Fibroblast of peridontal ligament (primary cell): Measurements from ENCODE around the gene DLGAP1.
"Not testable (repeated sequence)": the region's sequence is repeated elsewhere in the genome, so short reads cannot be mapped to it uniquely, and the experiment has no call there.

Experiments
- DNase-seq: peaks from one replicate; pipeline ENCODE4 v3.0.0-alpha.2; 2010; ENCODE audit errors: extremely low read depth

Gene DLGAP1

DNA sequence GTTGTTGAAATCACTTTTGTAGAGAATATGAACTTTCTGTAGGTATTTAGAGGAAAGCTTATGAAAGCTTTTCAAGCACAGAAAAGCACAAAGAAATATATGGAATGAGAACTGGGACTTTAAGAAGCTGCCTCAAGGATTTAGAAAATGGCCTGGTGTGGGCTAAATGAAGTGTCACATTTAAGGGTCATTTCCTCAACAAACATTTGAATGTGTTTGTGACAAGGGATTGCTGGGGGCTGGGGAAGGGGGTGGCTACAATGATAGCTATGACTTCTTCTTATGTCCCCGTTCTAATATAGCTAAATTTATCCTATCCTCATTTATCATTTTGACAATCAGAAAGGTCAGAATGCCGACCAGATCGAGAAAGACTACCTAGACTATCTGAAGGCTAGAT, 69.2 kb downstream of the DLGAP1 start:
- no peak for DNase-seq

DNA sequence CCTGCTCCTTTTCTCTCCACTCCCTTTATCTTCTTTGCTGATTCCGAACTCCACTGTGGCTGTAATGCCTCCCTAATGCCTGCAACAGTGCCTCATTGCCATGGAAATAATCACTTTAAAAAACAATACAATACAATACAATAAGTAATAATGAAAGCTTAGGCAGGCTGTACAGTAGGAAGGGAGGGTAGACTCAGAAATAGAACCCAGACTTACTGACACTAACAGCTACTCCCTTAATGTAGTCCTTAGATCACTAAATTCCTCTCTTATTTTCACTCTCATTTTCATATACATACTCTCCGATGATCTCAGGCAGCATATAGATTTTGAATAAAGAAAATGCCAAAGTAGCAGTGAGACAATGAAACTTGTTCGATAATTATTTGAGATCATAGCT, 70.2 kb downstream of the DLGAP1 start:
- no peak for DNase-seq

DNA sequence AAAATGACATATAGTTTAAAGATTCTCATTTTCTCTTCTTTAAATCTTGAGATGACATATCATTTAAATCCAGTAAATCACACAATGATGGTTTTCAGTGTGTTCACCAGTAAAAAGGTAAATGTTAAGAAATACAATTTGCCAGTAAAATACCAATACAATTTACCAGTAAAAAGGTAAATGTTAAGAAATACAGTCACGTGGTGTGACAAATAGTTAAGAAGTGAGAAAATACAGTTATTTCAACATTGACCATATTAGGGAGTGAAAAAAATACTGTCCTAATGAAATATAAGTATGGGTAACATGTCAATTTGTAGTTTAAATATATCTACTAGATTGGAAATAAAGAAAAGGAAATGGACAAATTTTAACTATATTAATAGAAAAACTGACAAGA, 80.5 kb downstream of the DLGAP1 start:
- DNase-seq = no peak

DNA sequence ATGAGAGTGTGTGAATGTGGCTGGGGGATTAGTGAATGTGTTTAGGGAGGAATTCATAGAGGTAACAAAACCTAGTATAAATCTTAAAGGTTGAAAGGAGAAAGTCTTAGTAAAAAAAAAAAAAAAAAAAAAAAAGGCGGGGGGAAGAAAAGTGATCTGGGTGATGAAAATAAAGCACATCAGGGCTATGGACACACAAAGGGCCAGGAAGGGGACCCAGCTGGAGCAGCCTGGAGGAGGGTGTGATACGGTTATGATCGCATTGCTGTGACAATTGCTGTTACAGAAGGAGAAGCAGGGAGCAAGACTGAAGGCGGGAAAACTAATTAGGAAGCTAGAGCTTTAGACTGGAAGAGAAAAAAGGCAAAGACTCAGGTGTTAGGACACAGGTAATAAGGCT, 85.4 kb downstream of the DLGAP1 start:
- DNase-seq = no peak

DNA sequence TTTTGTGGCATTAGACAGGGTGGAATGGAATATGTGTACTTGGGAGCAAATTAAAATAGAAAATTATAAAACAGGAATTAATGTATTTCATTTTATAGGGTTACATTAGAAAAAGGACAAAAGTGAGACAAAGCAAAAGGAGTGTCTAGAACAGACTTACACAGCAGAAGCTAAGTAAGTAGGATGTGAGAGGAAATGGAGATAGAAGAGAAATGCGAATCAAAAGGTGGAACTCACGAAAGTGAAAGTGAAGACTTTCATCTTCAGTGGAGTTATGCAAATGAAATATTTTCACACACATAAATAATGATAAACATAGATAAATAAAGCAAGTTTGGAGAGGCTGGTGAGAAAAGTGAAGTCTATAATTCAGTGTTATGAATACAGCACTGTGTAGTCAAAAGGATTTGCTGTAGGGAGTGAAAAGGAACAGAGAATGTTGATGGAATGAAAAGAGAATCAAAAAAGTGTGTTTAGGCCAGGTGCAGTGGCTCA, 94.8 kb downstream of the DLGAP1 start:
- no peak for DNase-seq

DNA sequence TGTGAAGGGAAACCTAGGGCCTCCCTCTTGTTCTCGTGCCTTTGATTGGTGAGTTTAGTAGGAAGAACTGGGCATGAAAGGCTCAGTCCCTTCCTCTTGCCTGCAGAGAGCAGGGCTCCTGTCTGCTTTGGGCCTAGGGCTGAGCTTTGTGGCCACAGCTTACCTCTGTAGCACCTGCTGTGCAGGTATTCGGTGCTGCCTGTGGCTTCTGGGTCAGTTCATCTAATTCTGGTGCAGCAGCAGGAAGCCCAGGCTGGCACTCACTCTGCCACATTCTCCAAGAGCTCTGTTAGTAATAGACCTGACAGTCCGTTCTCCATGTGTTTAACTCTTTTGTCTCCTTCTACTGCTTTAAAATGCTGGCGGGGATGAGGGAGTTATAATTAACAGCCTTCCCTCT, 96.5 kb downstream of the DLGAP1 start:
- DNase-seq = no peak

DNA sequence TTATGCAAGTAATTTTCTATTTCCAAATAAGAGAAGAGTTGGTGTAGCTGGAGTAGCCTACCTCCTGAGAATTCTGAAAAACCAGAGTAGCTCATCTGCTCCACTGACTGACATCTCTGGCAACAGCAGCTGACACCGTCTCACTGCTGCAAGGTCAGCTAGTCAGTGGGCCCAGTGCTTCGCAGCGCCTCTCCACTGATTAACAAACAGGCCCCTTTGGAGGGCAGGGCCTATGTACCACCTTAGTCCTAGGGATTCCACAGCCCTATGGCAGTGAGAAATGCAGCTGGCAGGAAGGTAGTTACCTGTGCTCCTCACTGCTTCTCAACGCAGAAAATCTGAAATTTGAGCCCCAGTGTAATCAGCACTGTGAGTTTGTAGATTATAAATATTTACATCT, 97.5 kb downstream of the DLGAP1 start:
- no peak for DNase-seq

DNA sequence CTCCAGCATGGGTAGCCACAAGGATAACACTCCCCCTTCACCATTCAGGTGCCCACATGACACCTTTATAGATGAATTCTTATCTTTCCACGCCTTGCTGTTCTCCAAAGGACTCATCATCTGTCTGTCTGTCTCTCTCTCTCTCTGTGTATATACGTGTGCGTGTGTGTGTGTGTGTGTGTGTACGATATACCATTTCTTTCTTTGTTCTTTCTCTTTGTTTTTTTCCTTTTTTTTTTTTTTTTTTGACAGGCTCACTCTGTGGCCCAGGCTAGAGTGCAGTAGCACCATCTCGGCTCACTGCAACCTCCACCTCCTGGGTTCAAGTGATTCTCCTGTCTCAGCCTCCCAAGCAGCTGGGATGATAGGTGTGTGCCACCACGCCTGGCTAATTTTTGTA, 98.2 kb downstream of the DLGAP1 start:
- no peak for DNase-seq

DNA sequence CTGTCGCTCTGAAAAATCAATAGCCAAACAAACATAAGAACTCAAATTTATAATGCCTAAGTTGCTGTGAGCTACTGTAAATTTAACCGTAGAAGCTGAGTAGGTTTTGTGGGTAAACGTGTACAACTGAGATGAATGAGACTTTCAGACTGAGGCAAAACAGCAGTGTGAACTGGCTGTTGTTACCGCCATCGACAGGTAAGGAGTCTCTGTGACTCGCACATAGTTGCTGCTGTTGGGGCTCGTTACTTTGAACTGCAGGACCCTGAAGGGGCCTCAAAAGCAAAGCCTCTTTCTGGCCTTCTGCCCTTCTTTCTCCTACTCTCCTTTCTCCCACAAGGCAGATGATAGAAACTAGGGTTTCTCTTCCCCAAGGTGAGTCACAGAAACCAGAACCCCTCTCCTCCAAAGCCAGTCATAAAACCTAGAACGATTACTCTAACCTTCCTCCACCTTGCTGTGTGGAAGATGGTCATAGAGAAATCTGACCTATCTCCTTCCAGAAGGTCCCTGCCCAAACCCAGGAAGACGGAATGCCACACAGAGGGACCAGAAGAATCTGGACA, 101.2 kb downstream of the DLGAP1 start:
- no peak for DNase-seq

DNA sequence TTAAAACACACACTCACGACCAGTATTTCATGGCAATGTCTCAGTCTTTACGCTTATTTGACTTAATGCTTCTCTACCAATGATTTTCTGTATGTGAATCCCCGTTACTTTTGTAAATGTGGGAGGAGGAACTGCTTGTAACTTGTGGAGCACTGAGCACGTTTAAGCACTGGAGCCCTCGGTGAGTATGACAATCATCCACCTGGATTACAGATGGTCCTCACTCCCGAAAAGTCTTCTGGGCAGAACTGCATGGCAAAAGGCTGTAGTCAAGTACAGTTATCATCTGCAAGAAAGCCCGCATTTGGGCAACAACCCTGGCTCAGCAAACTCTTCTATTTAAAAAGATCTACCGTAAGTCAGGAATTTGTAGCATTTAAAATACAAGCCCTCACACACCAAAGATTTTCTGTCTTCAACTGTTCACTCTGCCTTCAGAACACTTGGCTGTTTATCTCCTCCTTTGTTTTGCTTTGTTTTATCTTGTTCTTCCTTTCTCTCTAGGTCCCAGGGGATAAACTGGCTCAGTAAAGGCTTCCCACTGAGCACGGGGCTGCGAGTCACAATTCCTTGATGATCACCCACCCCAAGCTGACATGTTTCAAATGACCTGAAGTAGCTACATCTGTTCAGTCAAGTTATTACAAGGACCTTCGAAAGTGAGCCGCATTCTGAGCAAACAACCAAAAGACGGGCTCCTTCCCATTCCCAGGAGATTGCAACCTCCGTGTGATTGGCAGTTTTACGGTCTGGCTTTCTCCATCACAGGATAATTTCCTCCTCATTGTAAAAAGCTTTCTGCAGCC, 102.2 kb downstream of the DLGAP1 start:
- no peak for DNase-seq

DNA sequence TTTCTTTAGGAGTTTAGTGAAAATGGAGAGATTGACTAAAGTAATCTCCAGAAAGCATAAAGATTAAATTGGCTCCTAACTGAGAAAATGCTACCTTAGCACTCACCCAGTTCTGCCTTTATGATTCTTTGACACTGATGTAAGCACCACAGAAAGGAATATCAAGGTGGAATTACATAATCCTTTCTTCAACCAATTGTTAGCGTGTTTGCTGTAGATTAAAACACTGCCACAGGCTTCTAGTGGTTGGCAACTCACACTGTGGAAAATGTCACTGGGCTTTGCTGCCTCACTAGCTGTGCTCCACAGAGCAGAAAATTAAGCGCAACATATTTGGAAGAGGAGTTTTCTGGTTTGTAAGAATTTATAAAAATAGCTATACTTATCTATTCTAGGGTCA, 104.1 kb downstream of the DLGAP1 start:
- DNase-seq = no peak

DNA sequence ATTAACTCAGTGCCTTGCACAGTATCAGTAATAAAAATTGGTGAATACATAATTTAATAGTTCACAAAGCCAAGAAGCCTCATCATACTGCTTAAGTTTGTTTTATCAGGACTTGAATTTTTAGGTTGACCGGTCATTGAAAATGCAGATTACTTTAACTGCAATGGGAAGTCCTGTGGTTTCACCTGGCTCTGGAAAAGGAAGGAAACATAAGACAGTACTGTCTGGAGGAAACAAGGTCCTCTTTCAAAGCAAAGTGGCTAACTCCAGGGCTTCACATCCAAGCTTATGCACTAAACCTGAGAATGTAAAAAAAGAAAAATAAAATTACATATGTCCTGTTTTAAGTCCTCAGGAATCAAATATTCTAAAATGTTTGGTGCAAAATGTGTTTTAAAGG, 119.7 kb downstream of the DLGAP1 start:
- no peak for DNase-seq

DNA sequence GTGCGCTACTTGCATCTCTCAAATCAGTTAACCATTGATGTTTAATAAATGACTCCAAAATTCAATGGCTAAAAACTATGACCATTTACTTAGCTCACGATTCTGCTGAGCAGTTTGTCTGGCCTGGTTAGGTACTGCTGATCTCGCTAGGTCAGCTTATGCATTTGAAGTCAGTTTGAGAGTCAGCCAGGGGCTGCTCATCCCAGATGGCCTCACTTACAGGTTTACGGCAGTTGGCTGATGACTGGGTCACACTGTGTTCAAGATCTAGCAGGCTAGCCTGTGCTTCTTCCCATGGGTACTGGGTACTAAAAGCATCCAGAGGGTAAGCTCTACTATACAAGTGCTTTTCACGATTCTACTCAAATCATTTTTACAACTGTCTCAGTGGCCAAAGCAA, 122.1 kb downstream of the DLGAP1 start:
- DNase-seq = no peak

DNA sequence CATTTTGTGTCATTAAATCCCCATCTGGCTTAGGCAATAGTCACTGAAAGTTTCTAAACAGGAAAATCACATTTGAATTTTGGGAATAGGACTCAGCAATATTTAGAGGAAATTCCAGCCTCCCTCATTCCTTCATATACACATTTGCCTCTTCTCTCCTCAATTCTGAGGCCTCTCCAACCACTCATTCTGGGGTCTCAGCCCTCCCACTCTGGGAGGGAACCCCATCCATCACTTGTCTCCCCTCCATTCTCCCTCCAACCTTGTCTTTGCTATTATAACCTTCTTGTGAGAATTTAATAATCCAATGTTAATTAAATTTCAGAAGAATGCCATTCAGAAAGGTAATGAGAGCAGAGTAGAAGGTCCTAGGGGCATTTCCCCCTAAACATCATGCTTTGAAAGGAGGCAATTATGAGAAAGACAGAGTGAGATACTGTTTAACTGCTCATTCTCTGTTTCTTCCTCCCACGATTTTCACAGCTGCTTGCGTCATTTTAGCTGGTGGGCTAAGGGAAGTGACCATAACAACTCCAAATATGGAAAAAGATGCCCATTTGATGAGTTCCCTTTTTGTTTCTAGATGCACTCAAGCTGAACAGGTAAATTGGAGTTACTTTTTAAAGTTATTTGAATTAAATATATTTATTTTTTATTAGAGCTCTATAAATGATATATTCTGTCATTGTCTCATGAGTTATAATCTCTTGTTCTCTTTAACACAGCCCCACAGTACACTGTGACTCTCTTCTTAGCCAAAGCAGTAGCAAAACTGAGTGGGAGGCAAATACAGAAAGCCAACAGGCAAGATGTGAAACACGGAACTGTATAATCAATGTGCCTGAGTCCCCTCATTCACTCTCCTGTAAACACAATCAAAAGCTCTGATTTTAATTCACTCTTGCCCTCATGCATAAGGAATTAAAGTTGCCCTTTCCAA, 135.1 kb downstream of the DLGAP1 start:
- no peak for DNase-seq

DNA sequence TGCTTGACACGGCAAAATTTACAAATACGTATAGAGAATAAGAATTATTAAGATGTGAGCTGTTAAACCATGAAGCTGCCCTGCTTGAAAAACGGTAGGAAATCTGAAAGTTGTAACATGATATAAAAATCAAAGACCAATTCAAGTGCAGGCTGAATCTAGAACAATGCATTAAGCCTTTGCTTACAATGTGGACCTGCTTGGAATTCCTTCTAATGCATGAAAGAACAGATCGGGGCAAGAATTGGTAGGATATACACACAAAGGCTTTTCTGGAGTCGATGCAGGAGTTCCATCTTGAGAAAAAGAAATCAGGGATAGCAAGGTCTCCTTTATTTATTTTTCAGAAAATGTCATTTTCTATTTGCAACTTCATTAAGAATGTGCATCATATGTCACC, 136.8 kb downstream of the DLGAP1 start:
- DNase-seq = no peak

DNA sequence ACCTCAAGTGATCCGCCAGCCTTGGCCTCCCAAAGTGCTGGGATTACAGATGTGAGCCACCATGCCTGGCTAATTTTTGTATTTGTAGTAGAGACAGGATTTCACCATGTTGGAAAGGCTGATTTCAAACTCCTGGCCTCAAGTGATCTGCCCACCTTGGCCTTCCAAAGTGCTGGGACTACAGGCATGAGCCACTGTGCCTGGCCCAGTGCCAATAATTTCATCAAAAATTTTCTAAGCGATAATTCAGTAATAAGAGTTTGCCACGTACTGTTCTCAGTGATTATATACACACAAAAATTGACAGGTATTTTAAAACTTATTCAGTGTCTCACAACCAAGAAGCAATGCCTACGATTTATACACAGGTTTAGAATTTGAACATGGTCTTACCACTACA, 143.2 kb downstream of the DLGAP1 start:
- not testable (repeated sequence) for DNase-seq

DNA sequence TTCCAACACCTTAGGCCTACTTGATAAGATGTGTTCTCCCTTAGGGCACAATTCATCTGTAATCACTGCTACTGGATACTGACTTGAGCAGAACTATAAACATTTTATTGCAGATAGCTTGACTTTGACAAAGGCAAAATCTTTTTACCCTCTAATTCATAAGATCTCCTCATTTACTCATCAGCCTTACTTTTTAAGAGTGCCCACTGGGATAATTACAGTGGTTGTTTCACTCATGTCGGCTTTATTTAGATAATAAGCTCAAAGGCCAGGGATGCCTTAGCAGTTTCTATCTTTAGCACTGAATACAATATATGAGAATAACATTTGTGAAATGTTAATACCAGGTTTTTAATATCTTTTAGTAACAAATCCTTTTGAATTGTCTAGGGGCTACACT, 144.0 kb downstream of the DLGAP1 start:
- no peak for DNase-seq

DNA sequence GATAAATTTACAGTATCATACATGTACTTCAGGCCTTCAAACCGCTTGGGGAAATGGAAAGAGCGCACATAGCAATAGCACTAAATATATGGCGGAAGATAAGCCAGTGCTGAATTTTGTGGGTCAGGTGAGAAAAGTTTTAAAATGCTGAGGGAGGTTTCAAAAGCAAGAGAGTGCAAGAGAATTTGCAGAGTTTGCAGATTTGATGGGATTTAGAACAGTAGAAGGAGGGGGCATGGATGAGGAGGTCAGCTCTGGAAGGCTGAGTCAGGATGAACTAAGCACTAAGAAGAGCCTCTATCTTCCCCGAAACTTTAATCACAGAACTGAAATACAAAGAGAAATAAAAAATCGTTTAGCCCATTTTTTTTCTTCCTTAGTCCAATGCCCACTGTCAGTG, 145.9 kb downstream of the DLGAP1 start:
- DNase-seq = no peak

DNA sequence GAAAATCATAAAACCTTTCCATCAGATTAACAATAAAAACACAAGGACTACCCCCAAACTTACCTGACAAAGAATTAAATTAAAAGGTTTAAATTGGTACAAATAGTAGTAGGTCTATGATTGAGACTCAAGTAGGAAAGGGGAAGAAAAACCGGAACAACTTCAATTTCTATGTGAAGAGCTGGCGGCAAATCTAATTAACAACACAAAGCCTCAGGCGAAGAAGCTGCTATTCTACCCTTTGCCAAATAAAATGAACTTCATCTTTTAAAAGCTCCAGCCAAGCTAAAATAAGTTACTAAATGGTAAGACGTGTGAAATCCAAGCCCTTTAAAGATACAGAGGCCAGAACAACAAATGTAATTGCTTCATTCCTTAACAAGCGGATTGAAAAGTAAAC, 146.5 kb downstream of the DLGAP1 start:
- no peak for DNase-seq

DNA sequence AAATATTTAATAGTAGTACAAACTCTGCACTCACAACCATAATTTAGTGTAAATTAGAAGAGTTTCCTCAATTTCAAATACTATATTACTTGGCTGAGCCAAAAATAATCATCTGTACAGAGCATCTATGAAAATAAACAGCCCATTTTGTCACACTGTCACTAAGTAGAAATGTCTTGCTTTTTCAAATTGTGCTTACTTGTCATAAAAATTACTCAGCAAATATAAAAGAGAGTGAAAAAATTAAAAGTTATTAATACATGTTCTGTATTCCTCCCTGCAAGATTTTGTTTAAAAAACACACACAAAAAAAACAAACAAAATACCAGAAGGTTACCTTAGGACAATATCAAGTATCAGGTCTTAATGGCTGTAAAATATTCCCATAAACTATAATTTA, 155.7 kb downstream of the DLGAP1 start:
- DNase-seq = no peak

DNA sequence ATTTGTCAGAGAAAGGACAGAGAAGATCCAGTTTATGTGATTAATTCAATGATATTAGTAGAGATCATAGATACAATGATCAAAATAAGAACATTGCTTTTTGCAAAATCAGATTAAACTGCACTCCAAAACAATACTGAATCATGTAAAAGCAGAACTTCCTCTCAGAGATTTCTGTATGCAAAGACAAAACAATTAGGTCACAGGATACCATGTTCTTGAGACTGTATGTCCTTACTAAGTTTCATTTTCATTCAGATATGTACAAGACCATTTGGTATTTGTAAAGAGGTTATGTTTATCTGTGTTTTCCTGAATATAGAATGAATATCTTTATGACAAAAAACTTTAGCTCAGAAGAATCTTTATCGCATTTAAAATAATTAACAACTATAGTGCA, 161.8 kb downstream of the DLGAP1 start:
- no peak for DNase-seq

DNA sequence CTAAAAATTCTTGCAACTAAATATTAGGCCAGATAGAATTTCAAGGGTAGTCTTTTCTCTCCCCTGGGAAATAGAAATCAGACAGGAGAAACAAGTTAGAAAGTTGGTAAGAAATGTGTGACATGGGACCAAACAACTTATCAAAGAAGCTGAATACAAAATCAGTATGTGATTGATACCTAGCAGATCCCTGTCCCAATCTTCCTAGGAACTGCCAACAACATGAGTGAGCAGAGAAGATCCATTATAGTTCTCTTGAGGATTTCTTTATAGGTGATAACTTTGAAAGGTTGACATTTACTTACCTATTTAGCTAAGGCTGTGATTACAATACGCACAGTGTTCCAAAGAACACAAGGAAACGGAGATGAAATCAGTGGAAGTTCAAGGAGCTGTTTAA, 162.4 kb downstream of the DLGAP1 start:
- no peak for DNase-seq

DNA sequence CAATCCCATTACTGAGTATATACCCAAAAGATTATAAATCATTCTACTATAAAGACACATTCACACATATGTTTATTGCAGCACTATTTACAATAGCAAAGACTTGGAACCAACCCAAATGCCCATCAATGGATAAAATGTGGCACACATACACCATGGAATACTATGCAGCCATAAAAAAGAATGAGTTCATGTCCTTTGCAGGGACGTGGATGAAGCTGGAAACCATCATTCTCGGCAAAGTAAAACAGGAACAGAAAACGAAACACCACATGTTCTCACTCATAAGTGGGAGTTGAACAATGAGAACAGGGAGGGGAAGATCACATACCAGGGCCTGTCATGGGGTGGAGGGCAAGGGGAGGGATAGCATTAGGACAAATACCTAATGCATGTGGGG, 167.8 kb downstream of the DLGAP1 start:
- not testable (repeated sequence) for DNase-seq
